Measurements from ENCODE around the gene TOMM7.

- TF ChIP-seq CTCF (IDR thresholded peaks at IDR 0.05) (no peak), POLR2A (IDR thresholded peaks at IDR 0.05) (no peak)
These were observed 20.3 kb upstream of the TOMM7 start for GRCh38 chr7:22842973-22843372.
